Measurements from ENCODE around the gene ARL5B.

ARL5B gene

DNA sequence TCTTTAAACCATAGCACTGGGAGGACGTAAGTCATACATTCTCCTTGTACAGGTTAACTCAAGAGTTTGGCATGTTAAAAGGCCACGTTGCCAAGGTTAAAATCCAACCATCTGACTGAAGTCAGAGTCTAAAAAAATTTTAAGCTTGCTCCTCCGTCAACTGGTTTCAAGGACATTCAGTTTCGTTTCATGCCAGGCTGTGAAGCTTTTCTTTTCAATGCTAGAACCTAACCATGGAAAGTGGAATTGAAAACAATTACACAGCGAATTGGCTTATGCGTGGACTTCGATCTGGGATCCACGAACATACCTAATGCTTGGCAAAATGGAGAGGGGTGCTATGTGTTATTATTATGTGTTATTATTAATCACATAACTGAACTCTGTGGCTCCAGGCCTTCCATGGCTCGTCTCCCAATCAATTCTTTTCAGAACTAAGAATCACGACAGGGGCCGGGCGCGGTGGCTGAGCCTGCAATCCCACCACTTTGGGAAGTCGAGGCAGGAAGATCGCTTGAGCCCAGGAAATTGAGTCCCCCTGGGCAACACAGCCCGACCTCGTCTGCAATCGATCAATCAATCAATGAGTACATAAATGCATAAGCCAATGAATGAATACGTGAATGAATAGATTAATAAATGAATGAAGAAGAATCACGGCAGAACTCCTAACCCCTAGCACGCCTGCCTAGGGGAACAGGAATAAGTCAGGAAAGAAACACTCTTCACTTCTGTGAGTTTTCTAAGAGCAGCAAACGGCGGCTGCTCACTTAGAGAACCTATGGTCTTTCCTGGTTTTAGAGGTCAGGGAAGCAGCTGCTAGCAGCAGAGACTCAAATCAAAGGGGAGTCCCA is 733 bp upstream of the ARL5B start:
- DNase-seq (ENCODE audit: low spot score), result no peak

DNA sequence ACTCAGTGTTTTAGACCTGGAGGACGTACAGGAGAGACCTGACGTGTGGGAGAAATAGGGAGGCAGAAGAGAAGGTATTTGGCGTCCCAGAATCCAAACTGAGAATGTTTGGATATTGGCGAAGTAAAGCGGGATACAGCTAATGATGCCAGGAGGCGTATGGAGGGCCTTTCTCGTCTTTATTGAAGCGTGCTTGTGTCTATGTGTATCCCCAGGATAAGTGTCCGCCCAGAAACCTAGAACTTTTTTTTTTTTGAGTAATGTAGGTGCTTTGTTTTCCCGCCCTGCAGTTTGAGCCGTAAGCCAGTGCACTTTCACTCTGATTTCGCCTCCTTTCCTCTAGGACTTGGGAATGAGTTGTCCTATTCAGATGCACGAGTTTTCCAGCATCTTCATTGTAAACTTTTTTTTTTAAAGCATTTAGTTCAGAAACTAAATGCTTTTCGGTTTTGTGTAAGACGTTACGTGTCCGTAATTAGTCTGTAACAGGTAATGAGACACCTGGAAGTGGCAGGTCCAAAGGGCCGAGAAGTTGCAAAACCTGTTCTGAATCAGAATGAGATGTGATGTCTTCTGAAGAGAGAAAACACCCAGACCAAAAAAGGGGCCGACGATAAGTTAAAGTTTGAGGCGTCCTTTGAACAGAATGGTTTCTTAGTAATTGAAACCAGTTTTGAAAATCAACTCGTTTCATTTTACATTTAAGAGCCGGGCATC is 746 bp downstream of the ARL5B start:
- DNase-seq (ENCODE audit: low spot score), result peak; percentile 28

DNA sequence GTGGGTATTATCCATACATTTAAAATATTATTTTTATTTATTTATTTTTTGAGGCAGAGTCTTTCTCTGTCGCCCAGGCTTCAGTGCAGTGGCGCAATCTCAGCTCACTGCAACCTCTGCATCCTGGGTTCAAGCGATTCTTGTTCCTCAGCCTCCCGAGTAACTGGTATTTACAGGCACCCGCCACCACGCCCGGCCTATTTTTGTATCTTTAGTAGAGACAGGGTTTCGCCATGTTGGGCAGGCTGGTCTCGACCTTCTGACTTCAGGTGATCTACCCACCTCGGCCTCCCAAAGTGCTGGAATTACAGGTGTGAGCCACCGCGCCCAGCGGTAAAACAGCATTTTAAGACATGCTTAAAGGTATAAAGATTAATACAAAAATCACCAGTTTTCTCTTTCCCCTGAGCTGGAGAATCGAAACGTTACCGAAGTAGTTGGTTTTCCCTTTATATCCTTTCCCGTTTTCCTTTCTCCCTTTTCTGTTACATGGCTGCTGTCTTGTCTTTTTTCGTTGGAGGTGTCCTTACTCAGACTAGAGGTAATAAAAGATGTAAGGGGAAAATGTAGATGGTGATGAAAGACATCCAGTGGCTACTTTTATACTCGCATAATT is 1.7 kb downstream of the ARL5B start:
- no peak for DNase-seq (ENCODE audit: low spot score)

DNA sequence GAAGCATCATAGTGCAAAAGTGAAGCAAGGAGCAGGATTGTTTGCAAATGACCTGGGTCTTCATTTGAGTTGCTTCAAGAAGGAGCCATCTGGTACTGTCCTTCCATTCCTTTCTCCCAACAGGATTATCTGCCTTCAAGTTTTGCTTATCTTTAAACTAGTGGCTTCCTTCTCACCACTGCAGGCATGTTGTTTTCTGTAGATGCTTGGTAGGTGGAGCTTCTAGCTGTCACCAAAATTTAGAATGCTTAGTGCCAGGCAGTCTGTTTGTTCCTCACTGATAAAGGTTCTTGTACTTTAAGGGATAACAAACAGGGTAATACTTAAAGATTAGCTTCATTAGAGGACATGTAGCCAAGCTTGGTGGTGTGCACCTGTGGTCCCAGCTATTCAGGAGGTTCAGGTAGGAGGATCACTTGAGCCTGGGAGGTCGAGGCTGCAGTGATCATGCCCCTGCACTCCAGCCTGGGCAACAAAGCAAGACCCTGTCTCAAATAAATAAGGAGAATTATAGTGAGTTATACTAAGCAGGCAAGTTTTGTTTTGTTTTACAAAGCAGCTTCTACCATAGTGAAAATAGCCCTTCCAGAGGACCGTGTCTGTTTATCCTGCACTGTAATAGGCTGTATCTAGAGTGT is 5.7 kb downstream of the ARL5B start:
- DNase-seq (ENCODE audit: low spot score), result no peak

DNA sequence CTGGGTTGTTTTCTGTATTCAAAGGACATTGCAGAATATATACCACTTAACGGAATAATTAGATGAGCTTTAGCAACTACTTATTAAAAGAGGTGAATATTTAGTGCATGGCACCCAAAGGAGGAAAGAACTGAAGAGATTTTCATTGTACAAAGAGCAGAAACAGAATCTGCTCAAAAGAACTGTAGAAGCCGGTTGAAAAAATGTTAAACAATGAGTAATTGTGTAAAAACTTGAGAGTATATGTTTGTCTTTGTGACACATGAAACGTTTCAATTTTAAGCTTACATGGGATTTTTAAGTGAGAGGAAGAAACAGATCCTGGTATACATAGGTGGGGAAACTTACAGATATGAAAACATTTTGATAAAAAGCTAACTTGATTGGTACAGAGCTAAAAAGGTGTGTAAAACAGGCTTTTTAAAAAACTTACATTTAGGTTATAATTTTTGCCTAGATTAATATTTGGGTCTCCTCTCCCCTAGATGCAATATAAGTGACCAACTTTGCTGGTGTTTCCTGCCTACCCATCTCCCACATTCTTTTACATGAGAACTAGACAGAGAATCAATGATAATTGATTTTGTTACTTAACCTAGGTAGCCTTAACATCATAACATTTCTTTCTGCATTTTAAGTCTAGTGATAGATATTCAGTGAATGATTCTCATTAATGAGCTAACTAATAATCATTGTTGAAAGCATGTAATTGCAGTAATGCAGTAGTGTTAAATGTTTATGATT is 6.8 kb downstream of the ARL5B start:
- no peak for DNase-seq (ENCODE audit: low spot score)

DNA sequence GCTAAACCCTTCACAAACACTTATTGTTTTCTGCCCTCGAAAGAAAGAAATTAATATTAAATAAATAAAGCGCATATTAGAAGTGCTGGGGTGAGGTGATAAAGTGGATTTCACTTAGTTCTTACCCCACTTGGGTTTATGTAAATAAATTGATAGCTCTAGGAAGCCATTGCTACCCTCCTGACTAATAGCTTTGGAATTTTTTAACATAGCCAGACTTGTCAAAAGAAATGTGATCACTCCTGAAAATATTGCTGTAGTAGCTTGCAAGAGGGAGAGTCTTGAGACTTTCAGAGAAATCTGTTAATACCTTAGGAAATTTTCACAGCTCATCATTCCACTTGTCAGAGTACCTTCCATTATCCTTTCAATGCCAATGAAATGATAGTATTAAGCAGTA is 7.6 kb downstream of the ARL5B start:
- DNase-seq (ENCODE audit: low spot score), result no peak

DNA sequence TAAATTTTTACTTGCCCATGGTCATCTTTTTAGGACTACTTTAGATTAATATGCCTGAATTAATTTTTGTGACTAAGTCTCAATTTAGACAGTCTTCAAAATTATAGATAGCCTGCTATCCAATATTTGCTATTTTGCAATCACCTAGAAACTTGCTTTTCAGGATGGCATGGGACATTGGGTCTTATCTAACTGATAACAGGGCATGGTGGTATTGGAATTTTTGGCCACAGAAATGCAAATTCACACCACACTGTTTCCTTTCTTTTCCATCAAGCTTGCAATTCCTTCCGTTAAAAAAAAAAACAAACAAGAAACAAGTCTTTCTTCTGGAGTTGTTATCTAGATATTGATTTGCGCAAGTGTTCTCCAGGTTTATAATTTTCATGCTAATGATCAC is 8.8 kb downstream of the ARL5B start:
- DNase-seq (ENCODE audit: low spot score), result no peak

DNA sequence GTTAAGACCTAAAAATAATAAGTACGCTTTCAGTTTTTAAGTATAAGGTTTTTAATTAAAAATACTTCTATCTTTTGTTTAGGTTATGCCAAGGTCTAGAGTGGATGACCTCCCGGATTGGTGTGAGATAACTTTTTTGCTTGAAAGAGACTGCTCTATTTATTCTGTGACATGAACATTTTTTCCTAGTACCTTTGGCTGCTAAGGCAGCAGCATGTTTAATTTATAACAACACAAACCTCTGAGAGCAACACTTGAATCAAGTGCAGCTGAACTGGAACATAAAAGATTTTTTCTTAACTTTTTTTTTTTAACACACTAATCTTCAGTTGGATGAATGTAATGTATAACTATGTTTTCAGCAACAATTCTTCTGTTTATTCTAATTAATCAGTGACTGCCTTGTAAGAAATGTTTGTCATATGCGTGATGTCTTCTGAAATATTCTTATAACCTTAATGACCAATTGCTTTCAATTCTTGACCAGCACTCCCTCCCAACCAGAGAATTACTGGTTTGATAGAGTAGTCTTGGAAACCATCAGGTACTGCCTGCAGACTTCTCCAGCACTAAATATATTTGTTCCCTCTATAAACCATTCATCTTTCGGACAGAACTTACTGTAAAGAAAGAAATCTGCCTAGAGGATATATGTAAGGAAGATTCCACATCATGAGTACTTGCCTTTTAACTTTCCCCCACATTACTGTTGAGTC is 16.0 kb downstream of the ARL5B start:
- no peak for DNase-seq (ENCODE audit: low spot score)

DNA sequence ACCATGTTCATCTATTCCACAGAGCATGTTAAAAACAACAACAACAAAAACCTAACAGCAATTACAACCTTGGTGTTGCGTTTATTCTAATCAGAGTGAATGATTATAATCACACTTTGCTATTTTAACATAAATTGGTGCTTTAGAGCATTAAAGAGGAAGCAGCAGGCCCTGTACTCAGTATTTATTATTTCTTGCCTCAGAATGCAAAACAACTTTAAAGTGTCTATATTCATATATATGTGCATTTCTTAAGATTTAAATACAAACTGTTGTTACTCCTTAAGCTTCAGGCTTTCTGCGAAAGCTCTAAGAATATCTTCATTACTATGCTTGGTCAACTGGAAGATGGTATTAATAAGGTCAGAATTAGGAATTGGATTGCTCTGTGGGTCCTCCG is 21.5 kb downstream of the ARL5B start:
- no peak for DNase-seq (ENCODE audit: low spot score)

DNA sequence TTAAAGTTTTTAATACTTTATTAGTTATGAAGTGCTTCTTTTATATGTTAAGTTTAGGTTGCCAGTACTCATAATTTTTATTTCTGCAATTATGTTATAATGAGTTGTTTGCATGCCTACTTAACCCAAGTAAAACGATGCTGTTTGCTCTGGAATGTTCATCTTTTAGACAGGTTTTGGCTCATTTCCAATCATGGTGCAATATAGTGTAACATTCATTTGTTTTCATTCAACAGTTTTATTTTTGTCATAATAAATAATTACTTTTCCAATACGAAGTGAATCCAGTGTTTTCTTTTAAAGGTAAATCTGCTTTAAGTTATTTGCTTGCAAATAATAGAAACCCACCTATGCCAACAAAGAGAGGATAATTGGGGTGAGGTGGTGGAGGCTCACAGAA is 22.1 kb downstream of the ARL5B start:
- DNase-seq (ENCODE audit: low spot score), result no peak

DNA sequence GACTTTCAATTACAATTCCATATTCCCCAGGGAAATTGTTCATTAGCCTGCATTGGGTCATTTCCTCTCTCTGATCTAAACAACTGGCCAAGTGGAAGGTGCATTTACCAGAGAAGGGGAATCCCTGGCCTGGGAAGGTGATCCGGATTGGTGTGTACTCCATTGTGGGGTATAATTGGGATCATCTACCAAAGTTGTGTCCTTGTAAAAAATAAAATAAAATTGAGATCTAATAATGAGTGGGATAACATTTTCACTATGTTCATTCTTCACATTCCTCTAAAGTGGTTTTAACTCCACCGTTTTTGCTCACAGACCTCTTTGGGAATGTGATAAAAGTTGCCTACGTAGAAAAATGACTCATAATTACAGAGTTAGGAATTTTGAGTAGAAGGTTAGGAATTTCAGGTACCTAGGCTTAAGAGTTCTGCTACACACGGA is 22.8 kb downstream of the ARL5B start:
- DNase-seq (ENCODE audit: low spot score), result no peak

DNA sequence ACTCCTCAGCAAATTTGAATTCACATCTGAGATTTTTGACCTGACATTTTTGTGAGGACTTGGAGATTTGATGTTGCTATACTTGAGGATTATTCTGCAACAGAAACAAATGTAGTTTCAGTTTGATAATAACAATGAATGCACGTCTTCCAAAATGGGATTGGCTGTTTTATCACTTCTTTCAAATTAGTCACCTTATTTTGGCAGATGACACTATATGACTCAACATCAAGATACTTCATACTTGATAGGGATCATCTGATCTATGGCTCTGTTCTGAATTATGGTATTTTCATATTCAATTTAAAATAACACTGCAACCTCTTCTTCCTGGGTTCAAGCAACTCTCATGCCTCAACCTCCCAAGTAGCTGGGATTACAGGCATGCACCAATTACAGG is 24.2 kb downstream of the ARL5B start:
- DNase-seq (ENCODE audit: low spot score), result no peak

DNA sequence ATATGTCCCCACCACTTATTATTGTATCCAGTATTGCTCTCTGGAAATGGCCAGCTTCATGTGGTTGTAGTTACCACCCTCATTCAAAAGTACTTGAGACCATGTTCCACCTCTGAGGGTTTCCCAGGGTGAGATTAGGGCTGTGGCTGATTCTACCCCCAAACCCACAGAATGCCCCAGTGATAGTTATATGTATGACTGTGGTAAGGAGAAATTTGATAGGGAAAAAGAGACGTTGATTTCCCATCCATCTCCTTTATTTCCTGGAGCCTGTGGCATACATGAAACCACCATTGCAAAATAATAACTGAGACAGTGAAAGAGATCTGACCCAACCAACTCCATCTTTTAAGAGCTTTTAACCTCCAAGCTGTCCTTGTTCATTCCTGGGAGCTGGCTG is 25.2 kb downstream of the ARL5B start:
- no peak for DNase-seq (ENCODE audit: low spot score)

DNA sequence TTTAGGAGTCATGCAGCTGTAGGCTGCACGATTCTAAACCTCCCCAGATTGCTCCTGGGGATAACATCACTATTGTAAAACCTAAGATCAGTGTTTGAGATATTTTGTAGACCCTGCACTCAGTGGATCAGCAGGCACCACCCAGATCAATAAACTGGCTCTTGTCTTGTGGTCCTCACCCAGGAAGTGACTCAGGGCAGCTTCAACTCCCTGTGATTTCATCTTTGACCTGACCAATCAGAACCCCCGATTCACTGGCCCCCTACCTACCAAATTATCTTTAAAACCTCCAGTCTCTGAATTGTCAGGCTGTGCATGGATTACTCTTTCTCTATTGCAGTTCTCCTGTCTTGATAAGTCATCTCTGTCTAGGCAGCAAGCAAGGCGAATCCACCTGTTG is 25.7 kb downstream of the ARL5B start:
- DNase-seq (ENCODE audit: low spot score), result no peak

DNA sequence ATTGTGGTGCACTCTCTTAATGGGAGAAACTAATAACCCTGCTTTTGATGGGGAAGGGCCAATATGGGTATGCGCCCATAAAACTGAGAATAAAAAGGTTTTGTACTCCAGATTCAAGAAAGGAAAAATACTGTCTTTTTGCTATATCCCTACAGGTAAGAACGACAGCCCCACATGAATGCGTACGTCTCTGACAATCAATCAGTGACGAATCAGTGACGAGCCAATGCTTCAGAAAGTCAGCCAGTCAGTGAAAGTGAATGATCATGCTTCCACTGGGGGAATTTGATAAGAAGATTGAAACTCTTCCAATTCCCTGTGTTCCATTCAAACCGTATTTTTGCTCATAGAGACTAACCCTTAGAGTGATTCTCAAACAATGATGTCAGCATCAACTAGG is 26.3 kb downstream of the ARL5B start:
- DNase-seq (ENCODE audit: low spot score), result no peak

DNA sequence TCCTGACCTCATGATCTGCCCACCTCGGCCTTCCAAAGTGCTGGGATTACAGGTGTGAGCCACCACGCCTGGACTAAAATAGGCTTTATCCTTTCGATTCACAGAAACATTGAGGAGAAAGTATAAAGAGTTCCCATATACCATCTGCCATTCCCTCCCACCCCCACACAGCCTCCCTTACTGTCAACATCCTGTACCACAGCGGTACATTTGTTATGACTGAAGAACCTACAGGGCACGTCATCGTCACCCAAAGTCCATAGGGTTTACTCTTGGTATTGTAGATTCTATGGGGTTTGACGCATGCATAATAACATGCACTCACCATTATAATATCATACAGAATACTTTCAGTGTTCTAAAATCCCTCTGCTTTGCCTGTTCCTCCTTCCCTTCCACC is 28.0 kb downstream of the ARL5B start:
- no peak for DNase-seq (ENCODE audit: low spot score)

DNA sequence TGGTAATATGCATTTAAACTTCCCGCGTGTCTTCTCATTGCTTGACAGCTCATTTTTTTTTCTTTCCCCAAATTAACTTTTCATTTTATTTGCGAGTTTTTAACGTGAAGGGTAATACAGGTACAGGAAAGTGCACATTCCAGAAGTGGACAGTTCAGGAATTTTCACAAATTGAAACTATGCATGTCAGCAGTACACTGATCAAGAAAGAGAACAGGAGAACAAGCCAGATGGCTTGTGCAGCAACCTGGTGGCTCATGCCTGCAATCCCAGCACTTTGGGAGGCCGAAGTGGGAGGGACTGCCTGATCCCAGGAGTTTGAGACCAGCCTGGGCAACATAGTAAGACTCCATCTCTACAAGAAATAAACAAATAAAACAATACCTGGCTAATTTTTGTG is 28.5 kb downstream of the ARL5B start:
- no peak for DNase-seq (ENCODE audit: low spot score)

DNA sequence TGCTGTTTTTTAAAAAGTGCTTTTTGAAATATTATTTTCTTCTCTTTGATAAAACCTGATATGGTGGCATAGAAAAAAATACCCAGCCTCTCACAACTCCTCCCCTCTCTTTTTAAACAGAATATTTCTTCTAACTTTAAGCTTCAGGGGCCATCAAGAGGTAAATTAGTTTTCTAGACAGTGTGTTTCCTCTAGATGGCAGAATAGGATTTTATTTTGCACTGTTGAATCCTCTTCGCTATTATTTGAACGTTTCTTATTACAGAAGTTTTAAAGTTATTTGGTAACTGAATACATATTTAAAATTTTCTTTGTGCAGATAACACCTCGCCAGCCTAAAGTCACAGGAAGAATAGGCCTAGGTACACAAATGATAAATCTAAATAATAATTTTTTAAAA is 30.3 kb downstream of the ARL5B start:
- no peak for DNase-seq (ENCODE audit: low spot score)

DNA sequence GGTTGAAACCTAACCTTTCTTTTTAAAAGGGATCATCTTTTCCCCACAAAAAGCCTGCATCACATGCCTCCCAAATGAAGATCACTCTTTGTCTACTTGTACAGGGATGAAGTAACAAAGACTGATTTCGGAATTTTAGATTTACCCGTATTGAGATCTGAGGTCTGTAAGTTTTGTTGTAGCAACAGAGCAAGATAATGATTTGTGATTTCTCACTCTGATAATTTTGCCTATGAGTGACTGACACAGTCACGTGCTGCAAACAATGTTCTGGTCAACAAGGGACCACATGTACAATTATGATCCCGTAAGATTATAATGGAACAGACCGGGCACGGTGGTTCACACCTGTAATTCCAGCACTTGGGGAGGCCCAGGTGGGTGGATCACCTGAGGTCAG is 31.3 kb downstream of the ARL5B start:
- no peak for DNase-seq (ENCODE audit: low spot score)

DNA sequence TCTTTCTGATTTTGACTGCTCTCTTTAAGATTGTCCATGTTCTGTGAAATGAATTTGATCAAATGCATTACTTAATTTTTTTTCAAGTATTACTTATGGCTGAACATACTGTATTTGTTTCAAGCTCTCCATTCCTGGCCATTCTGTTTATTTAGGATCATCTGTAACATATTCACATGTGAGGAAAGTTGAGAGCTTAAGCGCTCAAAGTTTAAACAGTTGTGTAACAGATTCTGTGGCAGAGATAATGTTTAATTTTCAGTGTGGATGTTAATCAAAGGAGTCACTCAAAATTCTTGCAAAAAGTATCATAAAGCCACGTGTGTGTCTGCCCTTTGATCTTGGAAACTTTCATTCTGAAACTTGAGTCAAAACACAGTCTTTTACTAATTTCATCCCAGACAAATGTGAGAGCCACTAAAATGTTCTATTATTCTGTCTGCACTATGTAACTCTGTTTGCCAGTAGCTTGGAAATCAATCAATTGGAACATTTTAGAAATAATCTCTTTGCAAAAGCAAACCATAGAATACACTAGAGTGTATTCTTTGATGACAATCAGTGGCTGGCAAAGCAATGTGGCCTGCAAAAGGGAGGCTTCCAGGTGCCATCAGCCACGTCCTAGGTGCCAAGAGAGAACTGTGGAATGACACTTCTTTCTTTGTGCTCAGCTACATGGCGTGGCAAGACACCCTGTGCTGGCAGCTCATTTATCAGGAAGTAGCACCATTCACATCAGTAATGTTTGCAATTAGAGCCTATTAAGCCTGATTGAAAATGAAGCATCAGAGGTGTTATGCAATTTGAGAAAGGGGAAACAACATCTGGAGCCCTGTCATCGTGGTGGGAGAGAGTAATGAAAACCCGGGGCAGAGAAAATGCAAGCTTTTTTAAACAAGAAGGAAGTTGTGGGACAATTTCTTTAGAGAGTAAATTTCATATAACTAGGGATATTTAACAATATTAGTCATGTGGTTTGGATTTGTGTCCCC is 40.9 kb downstream of the ARL5B start:
- no peak for DNase-seq (ENCODE audit: low spot score)

Data from iPS-NIHi11 (cell line).